Coronary artery (tissue), 2 donors: Measurements from ENCODE around the gene DR1.
A peak's percentile ranks its signal among the peaks of the same experiment; 100 is the strongest.

Source experiments
- DNase-seq: peaks from one replicate; pipeline ENCODE4 v3.0.0-alpha.2; 2017; ENCODE audit warnings: low spot score
- H3K27ac ChIP-seq, 2 donors: fragments of 200-600 bp; sonication (generic); one replicate each; pipeline ENCODE4 v1.5.1; 2016 to 2019
- H3K4me3 ChIP-seq: fragments of 200-600 bp; sonication (generic); 2 replicates; pipeline ENCODE4 v1.5.1; 2016; ENCODE audit warnings: mild to moderate bottlenecking, moderate library complexity
- CTCF ChIP-seq: fragments of 200-600 bp; sonication (generic); IDR thresholded peaks from one replicate; pipeline ENCODE4 v1.5.1; 2019; ENCODE audit warnings: antibody characterized with exemption

DR1 gene

DNA sequence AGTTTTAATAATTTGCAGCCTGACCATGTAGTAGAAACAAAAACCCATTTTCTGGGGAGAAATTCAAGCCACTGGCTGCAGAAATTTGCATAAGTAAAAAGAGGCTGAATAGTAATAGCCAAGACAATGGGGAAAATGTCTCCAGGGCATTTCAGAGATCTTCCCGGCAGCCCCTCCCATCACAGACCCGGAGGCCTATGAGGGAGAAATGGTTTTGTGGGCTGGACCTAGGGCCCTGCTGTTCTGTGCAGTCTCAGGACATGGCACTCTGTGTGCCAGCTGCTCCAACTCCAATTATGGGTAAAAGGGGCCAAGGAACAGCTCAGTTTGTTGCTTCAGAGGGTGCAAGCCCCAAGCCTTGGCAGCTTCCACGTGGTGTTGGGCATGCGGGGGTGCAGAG, 62.5 kb downstream of the DR1 start:
- Histone ChIP-seq H3K27ac (no peak overlapping the region), H3K4me3 (no peak overlapping the region)
- DNase-seq, result no peak
- TF ChIP-seq CTCF, result no peak

- no peak for TF ChIP-seq CTCF
- DNase-seq, result no peak
- no peak overlapping the region for H3K27ac ChIP-seq
- no peak overlapping the region for H3K4me3 ChIP-seq
Observed at GRCh38 chr1:93411000-93411399, 65.3 kb downstream of the DR1 start.

GRCh38 chr1:93414749-93415148, 69.0 kb downstream of the DR1 start:
- no peak overlapping the region for H3K27ac ChIP-seq
- H3K4me3 ChIP-seq, result peak overlapping the region; percentile 10

DNA sequence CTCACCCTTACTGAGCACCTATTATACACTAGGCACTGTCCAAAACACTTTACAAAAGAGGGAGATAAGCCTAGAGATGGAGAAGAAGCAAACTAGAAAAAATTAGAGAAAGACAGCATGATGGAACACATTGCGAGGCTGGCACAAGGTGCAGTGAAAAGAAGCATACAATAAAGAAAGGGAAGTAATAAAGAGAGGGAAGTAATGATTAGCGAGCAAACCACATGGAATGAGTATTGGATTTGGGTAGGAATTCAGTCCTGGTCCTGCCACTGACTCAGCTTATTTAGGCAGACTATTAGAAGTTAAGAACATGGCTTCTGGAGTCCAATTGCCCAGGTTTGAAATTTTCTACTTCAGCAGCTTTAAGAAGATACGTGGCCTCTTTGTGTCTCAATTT, 69.6 kb downstream of the DR1 start:
- no peak for DNase-seq
- H3K27ac ChIP-seq, result no peak overlapping the region
- TF ChIP-seq CTCF, result no peak
- no peak overlapping the region for H3K4me3 ChIP-seq

More at GRCh38 chr1:93414749-93415148, 69.0 kb downstream of the DR1 start:
- no peak for TF ChIP-seq CTCF
- DNase-seq, result no peak

- no peak for TF ChIP-seq CTCF
- DNase-seq, result no peak
Observed at GRCh38 chr1:93416183-93416582, 70.5 kb downstream of the DR1 start.

More at GRCh38 chr1:93416183-93416582, 70.5 kb downstream of the DR1 start:
- Histone ChIP-seq H3K27ac (no peak overlapping the region), H3K4me3 (no peak overlapping the region)
